ENCODE results near the gene EYS. TPM values are rescaled to one million over a fixed set of nuclear protein-coding genes. Genes with fewer than 3 reads are reported as not detected.

EYS gene
- total RNA-seq, 1 experiment from 2014 or later, result not detected

- H3K27me3 ChIP-seq (ENCODE audit: insufficient read depth, low read length), result no peaks in the 10 kb centered on the region
- no peak for DNase-seq (ENCODE audit: low read depth, low spot score)
- no peak overlapping the region for H3K9ac ChIP-seq (ENCODE audit: low read length)
- ChIA-PET RAD21 (ENCODE audit: low non-redundant PET in 1 of 2, low total read pairs in 2 of 2, uncharacterized antibody in 2 of 2, unreplicated experiment in 2 of 2) (no interaction called here), CTCF (no interaction called here), POLR2A (no interaction called here)
- H3K36me3 ChIP-seq (ENCODE audit: control insufficient read depth in 1 of 2, insufficient read depth in 2 of 2, low read length in 2 of 2), result no peaks in the 10 kb centered on the region
- H3K27ac ChIP-seq (ENCODE audit: low read depth, low read length), result no peak overlapping the region
- no peaks in the 10 kb centered on the region for H3K4me1 ChIP-seq (ENCODE audit: control insufficient read depth in 1 of 2, insufficient read depth in 2 of 2, low read length in 2 of 2)
- no TSS peak for BruUV-seq (replicated peaks)
- H3K79me2 ChIP-seq (ENCODE audit: insufficient read depth, low read length), result no peaks in the 10 kb centered on the region
- intact Hi-C loops (cut with micrococcal nuclease), result no loop called here
- H4K20me1 ChIP-seq (ENCODE audit: insufficient read depth), result no peaks in the 10 kb centered on the region
- no peaks in the 10 kb centered on the region for H3K9me2 ChIP-seq (ENCODE audit: insufficient read depth)
- H3K4me3 ChIP-seq (replicated peaks in 1 of 2; ENCODE audit: low read depth in 1 of 2, low read length in 2 of 2), result no peak overlapping the region
- H3K9me3 ChIP-seq (ENCODE audit: control insufficient read depth in 1 of 2, insufficient read depth in 1 of 2, low read depth in 1 of 2, low read length in 2 of 2), result peaks cover 8 to 18% of the 10 kb centered on the region in 2 experiments; a peak in 1 of 4 replicates
- no peak overlapping the region for H2AFZ ChIP-seq (ENCODE audit: low read depth, low read length, poor library complexity, severe bottlenecking)
- TF ChIP-seq ELF1 (IDR thresholded peaks at IDR 0.05; ENCODE audit: borderline replicate concordance, low read depth) (no peak), EZH2phosphoT487 (IDR thresholded peaks at IDR 0.05; ENCODE audit: borderline replicate concordance) (no peak), ATF3 (IDR thresholded peaks at IDR 0.05) (no peak), TCF7L2 (IDR thresholded peaks at IDR 0.05; ENCODE audit: borderline replicate concordance, extremely low read depth, insufficient read depth, insufficient read length) (no peak), SRF (IDR thresholded peaks at IDR 0.05; ENCODE audit: low read depth) (no peak), MAX (IDR thresholded peaks at IDR 0.05) (no peak), CEBPB (IDR thresholded peaks at IDR 0.05; ENCODE audit: low read depth) (no peak), SP1 (IDR thresholded peaks at IDR 0.05; ENCODE audit: low read depth) (no peak), EZH2 (IDR thresholded peaks at IDR 0.05) (no peak), ZBTB33 (IDR thresholded peaks at IDR 0.05; ENCODE audit: extremely low read depth, insufficient replicate concordance, low read length) (no peak)
- no peak for ATAC-seq
- no peak overlapping the region for H3K4me2 ChIP-seq (ENCODE audit: low read length)
Observed at GRCh38 chr6:64985726-64986125, 721.3 kb downstream of the EYS start.
